Measurements from ENCODE around the gene TUSC2.

DNA sequence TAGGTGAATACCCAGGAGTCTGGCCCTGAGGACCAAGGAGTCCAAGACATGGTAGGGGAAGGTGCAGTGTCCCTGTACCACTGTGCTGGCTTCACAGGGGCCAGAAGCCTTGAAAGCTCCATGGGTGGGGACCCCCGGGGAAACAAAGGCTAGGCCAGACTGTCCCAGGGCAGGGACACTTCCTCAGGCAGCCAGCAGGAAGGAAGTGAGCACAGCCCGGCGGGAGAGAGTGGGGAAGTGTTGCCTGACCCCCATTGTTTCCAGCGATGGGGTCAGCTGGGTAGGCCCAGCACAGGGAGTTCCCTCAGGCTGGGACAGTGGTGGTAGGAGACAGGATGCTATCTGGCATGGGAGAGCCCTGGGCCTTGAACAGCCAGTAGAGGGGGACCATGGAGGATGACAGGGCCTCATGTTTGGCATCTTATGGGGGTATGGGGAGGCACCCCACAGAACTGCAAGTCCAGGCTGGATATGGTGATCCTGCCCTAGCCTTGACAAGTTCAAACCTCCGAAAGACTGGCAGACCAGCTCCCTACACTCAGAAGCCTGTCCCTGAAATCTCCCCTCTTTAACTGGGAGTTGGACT is 4.3 kb downstream of the TUSC2 start:
- TF ChIP-seq CTCF (conservative IDR thresholded peaks at IDR 0.05; ENCODE audit: low read depth, low read length) (no peak), EZH2 (IDR thresholded peaks at IDR 0.05; ENCODE audit: borderline replicate concordance, low read depth, low read length, poor library complexity, severe bottlenecking) (no peak)
